NCI-H2171 (cell line): ENCODE results near the gene CILP.

ENCODE experiments used
- DNase-seq: peaks from one replicate; lab custom pipeline; 2025; lab: John Stamatoyannopoulos, UW

The CILP gene

GRCh38 chr15:65147902-65148301 lies 63.4 kb downstream of the CILP start:
- DNase-seq, result no peak

GRCh38 chr15:65146438-65146837 lies 64.8 kb downstream of the CILP start:
- no peak for DNase-seq
